Measurements from ENCODE around the gene SLC27A1.
"Not testable (repeated sequence)": the region's sequence is repeated elsewhere in the genome, so short reads cannot be mapped to it uniquely, and the experiment has no call there.

The SLC27A1 gene

DNA sequence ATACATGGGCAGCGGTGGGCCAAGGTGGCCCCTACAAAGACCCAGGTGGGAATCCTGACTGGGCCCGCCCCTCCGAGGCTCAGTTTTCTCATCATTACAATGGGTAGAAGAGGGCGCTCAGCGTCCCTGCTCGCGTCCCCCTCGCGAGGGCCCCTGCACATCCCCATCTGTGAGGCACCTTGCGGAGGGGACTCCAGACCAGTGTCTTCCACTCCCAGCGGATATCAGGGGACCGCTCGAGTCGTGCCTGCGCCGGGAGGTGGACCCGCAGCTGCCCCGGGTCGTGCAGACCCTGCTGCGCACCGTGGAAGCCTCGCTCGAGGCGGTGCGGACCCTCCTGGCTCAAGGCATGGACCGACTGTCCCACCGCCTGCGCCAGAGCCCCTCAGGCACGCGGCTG is 69.8 kb downstream of the SLC27A1 start:
- no peak for DNase-seq

DNA sequence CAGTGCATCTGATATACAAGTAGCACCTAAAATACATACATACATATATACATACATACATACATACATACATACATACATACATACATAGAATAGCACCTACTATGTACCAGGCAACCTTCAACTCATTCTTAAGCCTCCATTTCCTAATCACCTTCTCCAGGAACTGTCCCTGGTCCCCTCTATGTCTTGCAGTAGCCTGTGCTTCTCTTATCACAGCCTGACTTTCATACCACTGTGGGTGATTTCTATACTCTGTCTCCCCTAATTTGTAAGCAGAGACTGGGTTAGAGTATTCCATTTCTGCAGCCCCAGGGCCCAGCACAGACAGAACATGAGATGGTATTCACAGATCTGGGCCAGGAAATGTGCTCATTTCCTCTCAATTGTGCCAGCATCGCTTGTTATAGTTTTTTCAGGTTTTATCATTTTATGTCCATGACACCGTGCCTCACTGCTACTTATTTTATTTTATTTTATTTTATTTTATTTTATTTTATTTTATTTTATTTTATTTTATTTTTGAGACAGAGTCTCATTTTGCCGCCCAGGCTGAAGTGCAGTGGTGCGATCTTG is 70.9 kb downstream of the SLC27A1 start:
- no peak for DNase-seq

DNA sequence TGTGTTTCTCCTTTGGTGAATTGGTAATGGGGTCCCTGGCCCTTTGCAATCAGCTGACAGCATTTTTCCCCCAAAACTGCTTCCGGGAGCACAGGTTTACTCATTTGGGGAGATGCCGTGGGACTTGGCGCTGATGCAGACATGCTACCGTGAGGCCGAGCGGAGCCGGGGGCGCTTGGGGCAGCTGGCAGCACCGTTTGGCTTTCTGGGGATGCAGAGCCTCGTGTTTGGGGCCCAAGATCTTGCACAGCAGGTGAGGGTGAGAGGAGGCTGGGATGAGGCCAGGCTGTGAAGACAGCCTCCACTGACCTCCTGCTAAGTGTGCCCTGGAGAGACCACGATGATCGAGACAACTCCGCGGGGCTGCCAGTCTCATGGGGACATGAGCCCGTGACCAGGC is 71.7 kb downstream of the SLC27A1 start:
- DNase-seq: no peak

DNA sequence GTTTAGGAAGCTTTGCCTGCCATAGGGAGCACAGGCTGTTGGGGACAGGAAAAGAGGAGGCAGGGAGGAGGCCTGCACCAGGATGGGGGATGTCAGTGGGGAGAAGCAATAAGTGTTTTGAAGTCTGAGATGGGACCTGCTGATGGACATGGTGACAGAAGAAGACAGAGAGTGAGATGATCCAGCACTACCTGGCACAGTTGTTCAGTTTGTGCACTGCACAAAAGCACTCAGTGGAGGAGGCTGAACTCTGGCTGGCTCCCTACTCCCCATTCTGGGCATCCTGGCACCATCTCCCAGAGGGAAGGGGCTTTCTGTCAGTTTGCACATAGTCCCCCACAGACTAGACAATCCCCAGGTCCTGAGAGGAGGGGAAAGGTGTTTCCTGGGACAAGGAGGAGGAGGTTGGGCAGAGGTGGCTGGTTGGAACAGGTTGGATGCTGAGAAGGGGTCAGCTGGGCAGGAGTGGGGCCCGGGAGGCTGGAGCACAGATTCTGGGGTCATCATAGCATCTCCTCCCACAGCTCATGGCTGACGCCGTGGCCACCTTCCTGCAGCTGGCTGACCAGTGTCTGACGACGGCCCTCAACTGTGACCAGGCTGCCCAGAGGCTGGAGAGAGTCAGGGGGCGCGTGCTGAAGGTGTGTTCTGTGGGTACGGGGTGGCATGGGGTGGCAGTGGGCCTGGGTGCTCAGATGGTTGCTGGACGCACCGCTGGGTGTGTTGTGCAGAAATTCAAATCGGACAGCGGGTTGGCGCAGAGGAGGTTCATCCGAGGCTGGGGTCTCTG is 72.7 kb downstream of the SLC27A1 start:
- DNase-seq: no peak

DNA sequence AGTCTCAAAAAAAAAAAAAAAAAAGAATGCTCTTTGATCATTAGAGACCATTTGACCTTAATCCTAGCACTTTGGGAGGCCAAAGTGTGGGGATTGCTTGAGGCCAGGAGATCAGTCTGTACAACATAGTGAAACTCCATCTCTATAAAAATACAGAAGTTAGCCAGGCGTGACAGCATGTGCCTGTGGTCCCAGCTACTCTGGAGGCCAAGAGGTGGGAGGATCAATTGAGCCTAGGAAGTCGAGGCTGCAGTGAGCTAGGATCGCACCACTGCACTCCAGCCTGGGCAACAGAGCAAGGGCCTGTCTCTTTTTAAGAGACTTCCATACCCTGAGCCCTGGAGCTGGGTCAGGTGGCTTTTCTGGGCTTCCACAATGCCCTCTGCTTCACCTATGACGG is 73.7 kb downstream of the SLC27A1 start:
- no peak for DNase-seq

DNA sequence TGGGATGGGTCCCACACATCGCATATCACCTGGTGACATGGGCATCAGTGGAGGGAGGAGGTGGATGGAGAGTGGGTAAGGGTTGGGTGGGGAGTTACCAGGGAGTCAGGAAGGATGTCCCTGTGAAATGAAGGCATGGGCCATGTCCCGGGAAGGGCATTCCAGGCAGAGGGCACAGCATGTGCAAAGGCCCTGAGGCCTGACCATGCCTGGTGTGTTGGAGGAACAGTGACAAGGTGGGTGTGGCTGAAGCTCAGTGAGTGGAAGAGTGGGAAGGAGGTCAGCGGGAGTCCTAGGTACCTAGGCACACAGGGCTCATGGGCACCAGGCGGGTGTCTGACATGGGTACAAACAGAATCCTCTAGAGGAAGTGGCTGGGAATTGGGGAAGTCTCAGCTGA is 74.1 kb downstream of the SLC27A1 start:
- DNase-seq: no peak

DNA sequence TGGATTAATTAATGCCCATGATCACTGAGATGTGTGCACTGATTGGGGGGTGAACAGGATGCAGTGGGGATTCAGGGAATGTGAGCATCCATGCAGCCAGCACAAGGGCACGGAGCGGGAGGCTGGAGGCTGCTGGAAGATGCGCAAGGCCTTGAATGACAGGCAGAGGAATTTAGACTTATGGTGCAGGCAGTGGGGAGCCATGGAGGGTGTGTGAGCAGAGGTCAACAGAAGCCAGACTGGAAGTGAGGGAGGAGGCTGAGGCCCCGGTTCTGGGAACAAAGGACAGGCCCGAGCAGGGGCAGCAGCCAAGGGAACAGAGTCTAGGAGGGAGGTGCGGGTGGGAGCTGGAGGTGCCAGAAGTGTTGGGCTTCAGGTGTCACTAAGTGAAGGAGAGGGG is 77.8 kb downstream of the SLC27A1 start:
- DNase-seq: no peak

DNA sequence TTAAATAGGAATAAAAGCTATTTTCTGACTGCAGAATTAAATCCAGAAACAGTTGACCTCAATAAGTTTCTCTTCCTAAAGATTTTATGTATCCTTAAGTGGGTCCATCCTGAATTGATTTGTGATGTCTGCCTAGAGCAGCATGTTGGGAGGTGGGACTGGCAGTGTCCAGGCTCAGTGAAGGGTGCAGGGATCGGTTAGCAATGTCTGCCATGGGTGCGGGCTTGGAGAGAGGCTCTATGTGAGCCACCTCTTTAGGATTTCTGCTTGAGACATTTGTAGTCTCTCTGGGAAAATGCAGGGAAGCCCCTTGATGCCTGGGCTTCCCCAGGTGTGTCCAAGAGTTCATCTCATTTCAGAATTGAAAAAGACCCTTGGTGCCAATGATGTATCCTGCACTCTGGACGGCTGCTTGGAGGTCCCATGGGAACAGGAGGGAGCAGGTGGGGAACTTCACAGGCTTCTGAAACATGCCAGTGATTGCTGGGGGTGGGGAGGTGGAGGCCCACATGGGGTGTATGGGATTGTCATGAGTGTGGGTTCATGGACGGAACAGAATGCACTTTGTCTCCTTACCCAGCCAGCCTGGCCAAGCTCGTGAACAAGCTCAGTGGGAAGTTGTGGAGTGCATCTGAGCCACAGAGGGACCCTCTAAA is 78.9 kb downstream of the SLC27A1 start:
- DNase-seq: no peak

DNA sequence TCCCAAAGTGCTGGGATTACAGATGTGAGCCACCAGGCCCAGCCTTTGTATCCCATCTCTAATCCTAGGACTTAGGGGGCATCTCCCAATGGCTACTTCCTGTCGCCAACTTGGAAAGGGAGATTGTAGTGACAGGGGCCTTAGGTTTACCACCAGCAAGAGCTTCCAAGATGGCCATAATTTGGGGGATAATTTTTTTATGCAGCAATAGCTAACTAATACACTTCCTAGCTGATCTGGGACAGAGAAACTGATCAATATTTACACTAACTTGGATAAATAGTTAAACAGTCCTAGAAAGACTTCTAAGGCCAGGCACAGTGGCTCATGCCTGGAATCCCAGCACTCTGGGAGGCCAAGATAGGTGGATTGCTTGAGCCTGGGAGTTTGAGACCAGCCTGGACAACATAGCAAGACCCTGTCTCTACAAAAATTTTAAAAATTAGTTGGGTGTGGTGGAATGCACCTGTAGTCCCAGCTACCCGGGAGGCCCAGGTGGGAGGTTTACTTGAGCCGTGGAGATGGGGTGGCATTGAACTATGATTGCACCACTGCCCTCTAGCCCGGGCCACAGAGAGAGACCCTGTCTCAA is 79.8 kb downstream of the SLC27A1 start:
- DNase-seq: no peak

DNA sequence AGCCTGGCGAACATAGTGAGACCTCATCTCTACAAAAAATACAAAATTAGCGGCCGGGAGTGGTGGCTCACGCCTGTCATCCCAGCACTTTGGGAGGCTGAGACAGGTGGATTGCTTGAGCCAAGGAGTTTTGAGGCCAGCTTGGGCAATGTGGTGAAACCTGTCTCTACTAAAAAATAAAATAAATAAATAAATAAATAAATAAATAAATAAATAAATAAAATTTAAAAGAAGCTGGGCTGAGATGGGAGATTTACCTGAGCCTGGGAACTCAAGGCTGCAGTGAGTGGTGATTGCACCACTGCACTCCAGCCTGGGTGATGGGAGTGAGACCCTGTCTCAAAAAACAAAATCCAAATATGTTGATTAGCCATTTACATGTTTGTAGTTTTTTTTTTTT is 82.4 kb downstream of the SLC27A1 start:
- DNase-seq: not testable (repeated sequence)

DNA sequence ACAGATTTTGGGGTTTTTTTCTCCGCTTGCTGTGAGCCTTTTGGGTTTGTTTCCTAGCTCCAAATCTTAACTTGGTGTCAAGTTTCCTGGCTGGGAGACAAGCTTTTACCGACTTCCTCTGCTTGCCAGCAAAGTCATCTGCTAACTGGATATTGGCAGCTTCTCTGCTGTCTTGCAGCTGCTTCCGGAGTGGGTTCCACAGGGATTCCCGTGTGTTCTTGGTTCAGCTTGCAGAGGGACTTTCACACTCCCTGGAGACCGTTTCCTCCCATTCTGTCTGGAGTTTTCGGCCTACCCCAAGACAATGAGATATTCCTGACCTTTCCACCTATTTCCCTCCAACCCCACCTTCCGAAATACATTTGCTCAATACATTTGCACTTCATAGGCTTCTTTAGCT is 82.9 kb downstream of the SLC27A1 start:
- peak; percentile 80 for DNase-seq

DNA sequence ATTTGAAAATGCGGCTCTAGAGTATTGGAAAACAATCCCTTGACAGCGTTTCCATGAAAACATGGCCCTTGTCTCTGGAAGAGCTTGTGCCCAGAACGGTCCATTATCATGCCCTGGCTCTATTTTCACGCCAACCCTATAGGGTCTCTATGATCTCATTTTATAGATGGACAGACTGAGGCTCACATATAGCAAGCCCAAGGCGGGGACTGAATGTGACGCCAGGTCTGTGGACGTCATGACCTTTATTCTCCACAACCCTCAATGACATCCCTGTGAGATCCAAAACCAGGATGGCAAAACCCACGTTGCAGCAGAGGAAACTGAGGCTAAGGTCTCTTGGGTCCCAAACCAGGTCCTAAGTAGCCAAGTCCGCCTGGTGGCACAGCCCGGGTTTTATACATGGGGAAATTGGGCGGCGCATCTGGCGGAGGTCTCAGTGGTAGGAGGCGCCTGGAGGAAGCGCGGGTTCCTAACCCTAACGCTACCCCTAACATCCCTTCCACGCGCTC is 84.7 kb downstream of the SLC27A1 start:
- DNase-seq: no peak

DNA sequence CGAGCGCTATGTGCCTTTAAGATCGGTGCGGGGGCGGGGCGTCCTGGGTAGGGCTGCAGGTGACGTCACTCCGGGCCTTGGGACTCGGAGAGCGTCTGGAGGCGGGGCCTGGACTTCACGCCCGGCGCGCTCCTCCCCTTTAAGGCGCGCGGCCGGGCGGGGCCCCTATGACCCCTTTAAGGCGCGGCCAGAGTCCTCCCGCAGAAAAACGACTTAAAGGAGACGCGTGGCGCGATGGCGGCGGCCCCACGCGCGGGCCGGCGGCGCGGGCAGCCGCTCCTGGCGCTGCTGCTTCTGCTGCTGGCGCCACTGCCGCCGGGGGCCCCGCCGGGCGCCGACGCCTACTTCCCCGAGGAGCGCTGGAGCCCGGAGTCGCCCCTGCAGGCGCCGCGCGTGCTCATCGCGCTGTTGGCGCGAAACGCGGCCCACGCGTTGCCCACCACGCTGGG is 85.2 kb downstream of the SLC27A1 start, which contains the start of gene COLGALT1:
COLGALT1 (plus strand) TSS at position 170 of the 449 bp plus-strand sequence; CDS start at position 235, 65 bp downstream.
- peak; percentile 96 for DNase-seq

Measured in right forelimb (tissue), 1 donor.